HG02970 (cell line): ENCODE measurements around the gene SCN4A.
"Not testable (repeated sequence)": the region's sequence is repeated elsewhere in the genome, so short reads cannot be mapped to it uniquely, and the experiment has no call there.

ENCODE experiments used
- ATAC-seq: cut with Tn5 transposase; IDR thresholded peaks from one replicate; pipeline ENCODE4 v1.9.1; 2021; ENCODE audit warnings: mild to moderate bottlenecking, moderate library complexity, moderate number of reproducible peaks; ENCODE audit not compliant: unreplicated experiment, low FRiP score

The SCN4A gene

GRCh38 chr17:63986821-63987220, 14.1 kb upstream of the SCN4A start:
- no peak for ATAC-seq

DNA sequence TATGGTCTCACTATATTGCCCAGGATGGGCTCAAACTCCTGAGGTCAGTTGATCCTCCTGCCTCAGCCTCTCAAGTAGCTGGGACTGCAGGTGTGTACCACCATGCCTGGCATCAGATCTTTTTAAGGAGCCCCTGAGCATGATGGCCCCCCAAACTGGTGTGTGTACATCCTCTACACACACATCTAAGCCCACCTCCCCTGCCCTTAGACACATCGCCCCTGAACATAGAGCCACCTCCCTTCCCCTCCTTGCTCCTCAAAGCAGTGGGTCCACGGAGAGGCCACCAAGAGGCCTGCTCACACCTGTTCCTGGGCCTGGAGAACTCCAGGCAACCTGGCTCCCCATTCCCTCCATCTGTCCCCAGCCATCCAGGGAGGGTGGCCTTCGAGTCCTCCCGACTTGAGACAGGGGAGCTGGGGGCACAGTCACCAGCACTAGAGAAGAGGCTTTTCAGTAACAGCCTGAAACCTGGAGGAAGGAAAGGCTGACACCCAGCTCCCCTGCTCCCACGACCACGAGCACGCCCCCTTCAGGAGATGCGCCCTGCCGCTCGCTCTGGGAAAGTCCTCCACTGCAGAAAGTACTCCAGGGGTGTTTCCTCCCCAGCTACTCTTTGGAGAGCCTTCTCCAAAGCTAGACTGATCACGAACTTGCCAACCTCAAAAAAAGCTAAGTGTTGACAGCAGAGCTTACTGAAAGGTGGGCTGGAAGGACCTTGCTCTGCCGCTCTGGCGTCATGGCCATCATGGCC, 12.8 kb upstream of the SCN4A start:
- no peak for ATAC-seq

DNA sequence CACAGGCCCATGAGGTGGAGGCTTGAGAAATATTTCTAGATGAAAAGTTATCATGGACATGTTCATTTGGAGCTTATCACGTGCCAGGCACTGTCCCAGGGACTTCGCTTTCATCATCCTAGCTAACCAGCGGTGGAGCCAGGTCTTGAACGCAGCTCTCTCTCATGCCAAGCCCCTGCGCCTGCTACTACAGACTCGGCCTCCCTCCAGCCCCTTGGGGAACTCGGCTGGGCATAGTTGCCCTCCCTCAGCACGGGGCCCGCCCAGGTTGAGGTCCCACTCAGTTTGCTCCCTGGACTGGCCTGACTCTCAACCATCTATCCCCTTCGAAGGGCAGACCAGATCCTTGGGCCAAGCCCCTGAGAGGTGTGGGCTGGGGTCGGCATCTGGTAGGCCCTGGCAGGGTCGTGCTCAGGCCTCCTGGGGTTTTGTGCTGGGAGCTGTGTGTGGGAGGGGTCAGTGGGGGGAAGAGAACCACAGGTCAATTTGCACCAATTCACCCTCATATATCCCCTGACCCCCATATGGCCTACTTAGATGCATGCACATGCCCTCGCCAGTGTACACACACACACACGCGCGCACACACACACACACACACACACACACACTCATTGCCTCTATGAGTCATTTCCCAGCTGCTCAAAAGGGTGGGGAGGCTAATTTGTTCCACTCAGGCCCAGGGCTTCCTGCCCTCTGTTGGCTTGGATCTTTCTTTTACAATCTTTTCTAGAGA, 12.1 kb upstream of the SCN4A start:
- ATAC-seq, result no peak

GRCh38 chr17:63984236-63984635, 11.5 kb upstream of the SCN4A start:
- no peak for ATAC-seq

- ATAC-seq, result no peak
These were observed 10.6 kb upstream of the SCN4A start for GRCh38 chr17:63983320-63983719.

DNA sequence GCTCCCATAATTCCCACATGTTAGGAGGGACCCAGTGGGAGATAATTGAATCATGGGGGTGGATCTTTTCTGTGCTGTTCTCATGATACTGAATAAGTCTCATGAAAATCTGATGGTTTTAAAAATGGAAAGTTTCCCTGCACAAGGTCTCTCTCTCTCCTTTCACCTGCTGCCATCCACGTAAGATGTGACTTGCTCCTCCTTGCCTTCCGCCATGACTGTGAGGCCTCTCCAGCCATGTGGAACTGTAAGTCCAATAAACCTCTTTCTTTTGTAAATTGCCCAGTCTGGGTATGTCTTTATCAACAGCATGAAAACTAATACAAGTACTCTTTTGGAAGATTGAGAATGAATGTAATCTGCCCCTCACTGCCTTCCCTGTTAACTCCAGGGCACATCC, 9.9 kb upstream of the SCN4A start:
- ATAC-seq, result not testable (repeated sequence)

- no peak for ATAC-seq
These were observed 5.8 kb upstream of the SCN4A start for GRCh38 chr17:63978272-63979200.

GRCh38 chr17:63976702-63977101, 4.0 kb upstream of the SCN4A start:
- ATAC-seq, result no peak

- no peak for ATAC-seq
These were observed 2.9 kb upstream of the SCN4A start for GRCh38 chr17:63975541-63976092.

DNA sequence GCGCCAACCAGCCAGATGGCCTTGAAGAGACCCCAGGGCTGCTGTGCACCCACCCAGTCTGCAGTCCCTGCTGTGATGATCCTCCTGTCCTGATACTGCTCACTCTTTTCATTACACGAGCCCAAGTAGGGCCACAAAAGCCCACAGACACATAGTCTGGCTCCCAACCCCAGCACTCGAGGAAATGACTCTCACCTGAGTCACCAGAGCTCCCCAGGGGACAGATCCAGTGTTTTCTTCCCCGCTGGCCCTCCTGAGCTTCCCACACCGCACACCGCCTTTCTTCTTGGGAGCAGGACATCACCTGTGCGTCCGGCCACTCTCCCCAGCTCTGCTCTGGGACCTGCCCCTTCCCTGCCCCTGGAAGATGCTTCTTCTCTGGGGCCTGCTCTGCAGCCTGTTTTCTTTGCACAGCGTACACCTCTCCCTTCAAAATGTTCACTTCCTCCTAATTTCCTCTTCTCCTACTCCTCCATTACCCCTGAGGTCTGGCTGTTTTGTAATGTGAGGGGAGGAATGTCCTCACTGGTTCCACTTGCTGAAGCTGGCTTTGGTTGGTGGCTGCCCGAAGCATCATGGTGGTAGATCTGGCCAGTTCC, 2.0 kb upstream of the SCN4A start:
- no peak for ATAC-seq

DNA sequence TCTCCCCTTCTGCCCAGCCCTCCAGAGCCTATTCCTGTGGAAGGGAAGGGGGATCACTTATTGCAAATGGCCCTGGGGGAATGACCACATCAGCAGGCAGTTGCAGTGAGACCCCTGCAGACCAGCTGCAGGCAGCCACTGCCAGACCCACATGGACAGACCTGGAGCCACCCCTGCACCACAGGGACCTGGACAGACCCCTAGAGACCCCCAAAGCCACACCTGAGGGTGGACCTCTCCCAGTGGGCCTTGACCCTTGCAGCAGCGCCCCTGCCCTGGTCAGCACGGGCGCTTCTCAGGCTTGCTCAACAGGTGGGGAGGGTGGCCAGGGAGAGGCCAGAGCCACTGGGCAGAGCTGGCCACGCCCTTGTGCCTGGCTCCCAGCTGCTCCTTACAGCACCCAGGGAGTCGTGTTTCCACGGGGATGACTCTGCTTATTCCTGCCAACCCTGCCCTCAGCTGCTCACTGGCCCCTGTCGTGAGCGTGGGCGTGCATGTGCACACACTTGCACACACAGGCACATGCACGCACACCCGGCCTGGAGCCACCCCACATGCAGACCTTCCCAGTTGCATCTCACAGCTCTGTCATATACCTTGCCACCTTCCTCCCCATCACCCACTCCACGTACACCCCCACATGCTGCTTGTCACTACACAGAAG, 1.3 kb upstream of the SCN4A start:
- no peak for ATAC-seq

DNA sequence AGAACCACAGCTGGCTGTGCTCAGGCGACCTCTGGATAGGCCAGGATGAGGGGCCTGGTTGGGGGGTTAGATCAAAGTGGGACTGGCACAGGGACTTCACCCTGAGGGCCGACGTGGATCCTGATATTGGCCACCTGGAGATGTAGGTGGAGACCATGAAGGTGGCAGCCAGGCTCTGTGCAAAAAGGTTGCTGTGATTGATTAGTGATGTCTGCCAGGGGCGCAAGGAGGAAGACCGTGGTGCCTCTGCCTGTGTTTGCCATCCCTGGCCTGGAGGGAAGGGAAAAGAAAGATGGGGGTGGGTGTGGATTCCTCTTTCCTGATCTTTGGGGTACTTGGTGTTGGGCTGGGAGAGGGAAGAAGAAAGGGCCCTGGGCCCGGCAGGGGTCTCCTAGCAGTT, 529 bp upstream of the SCN4A start:
- ATAC-seq, result no peak

GRCh38 chr17:63969278-63969677, 3.4 kb downstream of the SCN4A start:
- ATAC-seq, result no peak

GRCh38 chr17:63967953-63968352, 4.8 kb downstream of the SCN4A start:
- ATAC-seq, result no peak

GRCh38 chr17:63966646-63967264, 6.0 kb downstream of the SCN4A start:
- no peak for ATAC-seq

DNA sequence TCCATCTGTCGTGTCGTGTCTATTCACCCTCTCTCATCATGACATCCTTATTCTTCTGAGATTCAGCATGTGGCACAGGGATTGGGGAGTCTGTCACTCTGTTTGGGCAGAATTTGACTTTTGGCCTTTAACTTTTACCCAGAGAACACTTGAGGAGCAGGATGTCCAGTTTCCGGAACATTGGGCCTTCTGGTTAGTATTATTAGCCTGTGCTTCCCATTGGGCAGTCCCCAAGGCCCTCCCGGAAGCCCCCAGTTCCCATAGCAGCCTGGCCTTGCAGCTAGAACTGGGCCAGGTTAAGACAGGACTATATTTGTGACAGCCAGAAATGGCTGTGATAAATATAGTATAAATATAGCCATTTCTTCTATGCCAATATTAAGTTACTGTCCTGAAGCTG, 9.6 kb downstream of the SCN4A start:
- ATAC-seq, result no peak

- no peak for ATAC-seq
These were observed 10.4 kb downstream of the SCN4A start for GRCh38 chr17:63962298-63962744.

DNA sequence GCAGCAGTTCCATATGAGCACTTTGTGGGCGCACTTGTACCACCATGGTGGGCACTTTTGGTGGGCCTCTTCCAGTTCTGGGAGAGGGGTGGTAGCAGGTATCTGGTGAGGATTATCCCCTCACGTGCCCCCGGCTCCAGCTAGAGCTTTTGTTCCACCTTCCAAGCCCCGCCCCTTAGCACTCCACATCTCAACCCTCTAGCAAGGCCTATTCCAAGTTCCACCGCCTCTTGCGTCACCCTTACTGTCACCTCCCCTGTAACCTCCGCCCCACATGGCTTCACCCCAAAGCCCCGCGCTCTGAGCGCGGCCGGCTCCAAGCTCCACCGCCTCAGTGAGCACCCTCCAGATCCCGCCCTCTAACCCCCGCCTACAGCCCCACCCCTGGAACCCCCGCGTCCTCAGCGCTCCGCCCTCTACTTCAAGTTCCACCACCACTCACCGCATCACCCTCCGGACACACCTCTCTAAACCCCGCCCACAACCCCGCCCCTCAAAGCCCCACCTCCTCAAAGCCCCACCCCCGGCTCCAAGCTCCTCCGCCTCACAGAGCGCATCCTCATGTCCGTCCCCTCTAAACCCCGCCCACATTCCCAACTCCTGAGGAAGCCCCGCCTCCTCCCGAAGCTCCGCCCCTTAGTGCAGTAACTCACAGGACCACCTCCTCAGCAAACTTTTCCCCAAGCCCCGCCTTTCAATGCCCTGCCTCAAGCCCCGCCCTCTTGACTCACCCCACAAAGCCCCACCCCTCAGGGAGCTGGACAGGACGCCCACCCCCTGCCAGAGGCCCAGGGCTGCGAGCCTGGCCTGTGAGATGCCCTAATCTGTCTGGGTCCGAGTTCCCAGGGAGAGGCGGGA, 11.1 kb downstream of the SCN4A start:
- no peak for ATAC-seq
